Naive thymus-derived CD8-positive, alpha-beta T cell (primary cell): ENCODE results near the gene RPTOR. TPM values are rescaled to one million over a fixed set of nuclear protein-coding genes. Genes with fewer than 3 reads are reported as not detected.
A peak's percentile ranks its signal among the peaks of the same experiment; 100 is the strongest.

Source experiments
- ATAC-seq, 2 donors: fragments of 150-1000 bp; cut with Tn5 transposase in 1 of 2; sonication (Bioruptor Pico), chemical (Tn5 transposase) in 1 of 2; 1 replicate in 1 of 2; 2 replicates in 1 of 2; pipeline ENCODE4 v1.10.0; 2021; ENCODE audit warnings: mild to moderate bottlenecking in 2 of 2, moderate library complexity in 2 of 2
- POLR2A ChIA-PET: fragments of 350-600 bp; sonication (Branson Sonifier 250); formaldehyde crosslinking; loops from one replicate; lab custom pipeline; 2021; ENCODE audit warnings: antibody characterized with exemption; lab: Charles Lee
- DNase-seq, 10 donors: peaks; one replicate each; pipeline versions ENCODE4 v3.0.0 to v3.0.0-alpha.2; 2020 to 2022
- H3K27ac Mint-ChIP-seq, 10 donors: one replicate each; pipeline ENCODE4 v1.8.0; 2020 to 2022; ENCODE audit warnings: mild to moderate bottlenecking in 10 of 10, mixed read lengths in 10 of 10, moderate library complexity in 4 of 10, inconsistent platforms in 1 of 10
- H3K27me3 Mint-ChIP-seq, 5 donors: one replicate each; pipeline ENCODE4 v1.8.0; 2021 to 2022; ENCODE audit warnings: mixed read lengths in 5 of 5
- H3K36me3 Mint-ChIP-seq, 3 donors: one replicate each; pipeline ENCODE4 v1.8.0; 2020 to 2022; ENCODE audit warnings: mixed read lengths in 3 of 3, mild to moderate bottlenecking in 2 of 3, inconsistent platforms in 1 of 3
- H3K4me1 Mint-ChIP-seq, 4 donors: one replicate each; pipeline ENCODE4 v1.8.0; 2021 to 2022; ENCODE audit warnings: mixed read lengths in 4 of 4
- H3K4me3 Mint-ChIP-seq, 10 donors: one replicate each; pipeline ENCODE4 v1.8.0; 2020 to 2022; ENCODE audit warnings: mild to moderate bottlenecking in 10 of 10, mixed read lengths in 10 of 10, moderate library complexity in 6 of 10, inconsistent platforms in 1 of 10
- H3K9me3 Mint-ChIP-seq, 9 donors: one replicate each; pipeline ENCODE4 v1.8.0; 2020 to 2022; ENCODE audit warnings: mixed read lengths in 9 of 9, mild to moderate bottlenecking in 3 of 9, inconsistent platforms in 1 of 9, moderate library complexity in 1 of 9
- polyA plus RNA-seq, 3 donors: library from polyadenylated mRNA; unstranded; fragments of 300-500 nt; fragmentation: Illumina TruSeq; gene quantifications; one replicate each; pipeline ENCODE4 v1.2.3, GENCODE V29; 2021
- total RNA-seq, 8 experiments: library from RNA in 2 of 8; stranded (reverse) in 2 of 8; gene quantifications; one replicate each; pipeline ENCODE4 v1.2.3 and lab custom pipeline; 2021 to 2026

RPTOR gene
- total and polyA plus RNA-seq, 5 experiments from 2014 or later: 5.3 to 53.9 (median 10.2) TPM

GRCh38 chr17:80712089-80712488, 167.5 kb downstream of the RPTOR start:
- H3K27ac Mint-ChIP-seq: no peak overlapping the region
- DNase-seq (no peak), ATAC-seq (no peak)
- no peak overlapping the region for H3K4me3 Mint-ChIP-seq
- H3K27me3 Mint-ChIP-seq: no peaks in the 10 kb centered on the region
- peaks cover 19 to 49% (median 29%) of the 10 kb centered on the region in 4 donors for H3K4me1 Mint-ChIP-seq
- H3K9me3 Mint-ChIP-seq: peaks cover 0 to 2% (median 0%) of the 10 kb centered on the region in 9 donors
- H3K36me3 Mint-ChIP-seq: peaks cover 0 to 27% (median 21%) of the 10 kb centered on the region in 3 donors
- POLR2A ChIA-PET: interaction anchor here (1.0 kb wide), 1 partner anchor 8 kb away, joined by 8 read pairs; no protein-coding TSS in a partner anchor

- Mint-ChIP-seq H3K27me3 (no peaks in the 10 kb centered on the region), H3K36me3 (peaks cover 0 to 27% (median 21%) of the 10 kb centered on the region in 3 donors), H3K9me3 (peaks cover 0 to 2% (median 0%) of the 10 kb centered on the region in 9 donors), H3K4me3 (peak overlapping the region in 1 of 10 donors; percentile 7), H3K27ac (peak overlapping the region in 1 of 10 donors; percentile 58), H3K4me1 (peaks cover 20 to 52% (median 26%) of the 10 kb centered on the region in 4 donors)
- POLR2A ChIA-PET: interaction anchor here (1.0 kb wide), 1 partner anchor 9 kb away, joined by 8 read pairs; no protein-coding TSS in a partner anchor
- ATAC-seq (no peak), DNase-seq (no peak)
These were observed 168.0 kb downstream of the RPTOR start for GRCh38 chr17:80712606-80713005.

GRCh38 chr17:80716986-80717719, 172.5 kb downstream of the RPTOR start:
- no peak overlapping the region for H3K27ac Mint-ChIP-seq
- DNase-seq (no peak), ATAC-seq (no peak)
- H3K36me3 Mint-ChIP-seq: peaks cover 0 to 4% (median 3%) of the 10 kb centered on the region in 3 donors
- no peak overlapping the region for H3K4me3 Mint-ChIP-seq
- peaks cover 0 to 2% (median 0%) of the 10 kb centered on the region in 9 donors for H3K9me3 Mint-ChIP-seq
- POLR2A ChIA-PET: interaction anchor here (1.3 kb wide), 1 partner anchor 40 kb away, joined by 3 read pairs; no protein-coding TSS in a partner anchor
- H3K27me3 Mint-ChIP-seq: no peaks in the 10 kb centered on the region
- peaks cover 30 to 53% (median 35%) of the 10 kb centered on the region in 4 donors for H3K4me1 Mint-ChIP-seq

- peaks cover 33 to 48% (median 37%) of the 10 kb centered on the region in 4 donors for H3K4me1 Mint-ChIP-seq
- DNase-seq: no peak
These were observed 173.1 kb downstream of the RPTOR start for GRCh38 chr17:80717720-80718083.

GRCh38 chr17:80718428-80718827, 173.8 kb downstream of the RPTOR start:
- H3K27ac Mint-ChIP-seq: peak overlapping the region in 9 of 10 donors; percentile 5 to 78 (median 32)

More at GRCh38 chr17:80717720-80718083, 173.1 kb downstream of the RPTOR start:
- peaks cover 0 to 2% (median 0%) of the 10 kb centered on the region in 9 donors for H3K9me3 Mint-ChIP-seq
- ATAC-seq: no peak
- no peaks in the 10 kb centered on the region for H3K27me3 Mint-ChIP-seq
- H3K36me3 Mint-ChIP-seq: peaks cover 0 to 3% (median 2%) of the 10 kb centered on the region in 3 donors
- H3K27ac Mint-ChIP-seq: peak overlapping the region in 2 of 10 donors; percentile 23 to 60
- no peak overlapping the region for H3K4me3 Mint-ChIP-seq
- POLR2A ChIA-PET: interaction anchor here (0.6 to 1.3 kb wide), 2 partner anchors 41 to 498 kb away, joined by 3 to 4 read pairs; no protein-coding TSS in a partner anchor

GRCh38 chr17:80719449-80719848, 174.8 kb downstream of the RPTOR start:
- Mint-ChIP-seq H3K4me1 (peaks cover 39 to 50% (median 44%) of the 10 kb centered on the region in 4 donors), H3K4me3 (peak overlapping the region in 1 of 10 donors; percentile 17), H3K27me3 (no peaks in the 10 kb centered on the region), H3K9me3 (peaks cover 0 to 2% (median 0%) of the 10 kb centered on the region in 9 donors), H3K27ac (peak overlapping the region in 3 of 10 donors; percentile 25 to 57 (median 38)), H3K36me3 (peaks cover 0 to 3% (median 0%) of the 10 kb centered on the region in 3 donors)
- DNase-seq: no peak
- ATAC-seq: no peak
- POLR2A ChIA-PET: no interaction called here

More at GRCh38 chr17:80718428-80718827, 173.8 kb downstream of the RPTOR start:
- H3K4me3 Mint-ChIP-seq: peak overlapping the region in 1 of 10 donors; percentile 3
- H3K27me3 Mint-ChIP-seq: no peaks in the 10 kb centered on the region
- ATAC-seq (no peak), DNase-seq (no peak)
- H3K36me3 Mint-ChIP-seq: peaks cover 0 to 3% (median 0%) of the 10 kb centered on the region in 3 donors
- H3K4me1 Mint-ChIP-seq: peaks cover 35 to 43% (median 39%) of the 10 kb centered on the region in 4 donors
- H3K9me3 Mint-ChIP-seq: peaks cover 0 to 2% (median 0%) of the 10 kb centered on the region in 9 donors
- POLR2A ChIA-PET: interaction anchor here (0.6 kb wide), 1 partner anchor 499 kb away, joined by 4 read pairs; no protein-coding TSS in a partner anchor

- ATAC-seq (peak; percentile 75 to 82), DNase-seq (peak in 2 of 10 donors; percentile 22 to 24)
- Mint-ChIP-seq H3K4me3 (peak overlapping the region; percentile 6 to 81 (median 44)), H3K27me3 (no peaks in the 10 kb centered on the region), H3K36me3 (peaks cover 0 to under 1% (median 0%) of the 10 kb centered on the region in 3 donors), H3K27ac (peak overlapping the region; percentile 33 to 91 (median 80)), H3K9me3 (no peaks in the 10 kb centered on the region), H3K4me1 (peaks cover 41 to 57% (median 49%) of the 10 kb centered on the region in 4 donors)
- POLR2A ChIA-PET: interaction anchor here (0.6 kb wide), 1 partner anchor 71 kb away, joined by 3 read pairs; no protein-coding TSS in a partner anchor
These were observed 176.3 kb downstream of the RPTOR start for GRCh38 chr17:80720610-80721577.

- Mint-ChIP-seq H3K27me3 (no peaks in the 10 kb centered on the region), H3K9me3 (no peaks in the 10 kb centered on the region), H3K4me3 (no peak overlapping the region), H3K4me1 (peaks cover 33 to 58% (median 43%) of the 10 kb centered on the region in 4 donors), H3K36me3 (peaks cover 0 to 8% (median 0%) of the 10 kb centered on the region in 3 donors), H3K27ac (peak overlapping the region in 6 of 10 donors; percentile 9 to 69 (median 55))
- DNase-seq (no peak), ATAC-seq (no peak)
- POLR2A ChIA-PET: no interaction called here
These were observed 178.0 kb downstream of the RPTOR start for GRCh38 chr17:80722661-80723060.

GRCh38 chr17:80724775-80725266, 180.2 kb downstream of the RPTOR start:
- DNase-seq: no peak
- POLR2A ChIA-PET: interaction anchor here (0.5 to 0.8 kb wide), 2 partner anchors 9 to 47 kb away, joined by 3 read pairs; no protein-coding TSS in a partner anchor
- H3K4me3 Mint-ChIP-seq: no peak overlapping the region
- no peaks in the 10 kb centered on the region for H3K27me3 Mint-ChIP-seq
- H3K9me3 Mint-ChIP-seq: no peaks in the 10 kb centered on the region
- peaks cover 0 to 8% (median 0%) of the 10 kb centered on the region in 3 donors for H3K36me3 Mint-ChIP-seq
- ATAC-seq: no peak
- peak overlapping the region in 2 of 10 donors; percentile 3 to 15 for H3K27ac Mint-ChIP-seq
- peaks cover 28 to 52% (median 38%) of the 10 kb centered on the region in 4 donors for H3K4me1 Mint-ChIP-seq

GRCh38 chr17:80725517-80725916, 180.9 kb downstream of the RPTOR start:
- Mint-ChIP-seq H3K36me3 (peaks cover 0 to 8% (median 0%) of the 10 kb centered on the region in 3 donors), H3K27me3 (no peaks in the 10 kb centered on the region), H3K4me3 (no peak overlapping the region), H3K27ac (peak overlapping the region in 2 of 10 donors; percentile 30 to 66), H3K9me3 (no peaks in the 10 kb centered on the region), H3K4me1 (peaks cover 29 to 53% (median 40%) of the 10 kb centered on the region in 4 donors)
- ATAC-seq: no peak
- POLR2A ChIA-PET: no interaction called here
- DNase-seq: no peak

GRCh38 chr17:80726558-80727408, 182.1 kb downstream of the RPTOR start:
- POLR2A ChIA-PET: no interaction called here
- DNase-seq (no peak), ATAC-seq (no peak)
- H3K36me3 Mint-ChIP-seq: peaks cover 0 to 8% (median 0%) of the 10 kb centered on the region in 3 donors
- peaks cover 24 to 52% (median 40%) of the 10 kb centered on the region in 4 donors for H3K4me1 Mint-ChIP-seq
- H3K27ac Mint-ChIP-seq: peak overlapping the region in 2 of 10 donors; percentile 21 to 46
- H3K27me3 Mint-ChIP-seq: no peaks in the 10 kb centered on the region
- peak overlapping the region in 1 of 10 donors; percentile 20 for H3K4me3 Mint-ChIP-seq
- no peaks in the 10 kb centered on the region for H3K9me3 Mint-ChIP-seq
